Muscle layer of colon (tissue), 2 donors: ENCODE data around the gene RARA.
"Not testable (repeated sequence)": the region's sequence is repeated elsewhere in the genome, so short reads cannot be mapped to it uniquely, and the experiment has no call there.

Experiments
- H3K27ac ChIP-seq: one replicate; pipeline ENCODE4 v1.7.0; 2013; ENCODE audit warnings: low read depth, mild to moderate bottlenecking, low read length, moderate library complexity
- H3K27me3 ChIP-seq, 2 donors: one replicate each; pipeline ENCODE4 v1.7.0; 2013; ENCODE audit warnings: low read length in 2 of 2, mild to moderate bottlenecking in 2 of 2; ENCODE audit not compliant: insufficient read depth in 2 of 2, control insufficient read depth in 1 of 2
- H3K36me3 ChIP-seq: one replicate; pipeline ENCODE4 v1.7.0; 2013; ENCODE audit warnings: mild to moderate bottlenecking, low read length; ENCODE audit not compliant: insufficient read depth
- H3K4me1 ChIP-seq: one replicate; pipeline ENCODE4 v1.7.0; 2013; ENCODE audit warnings: mild to moderate bottlenecking, low read length; ENCODE audit not compliant: insufficient read depth
- H3K4me3 ChIP-seq, 2 donors: one replicate each; pipeline ENCODE4 v1.7.0; 2013; ENCODE audit warnings: low read length in 2 of 2, low read depth in 1 of 2, mild to moderate bottlenecking in 1 of 2, moderate library complexity in 1 of 2
- H3K9ac ChIP-seq: one replicate; pipeline ENCODE4 v1.7.0; 2013; ENCODE audit warnings: low read length
- H3K9me3 ChIP-seq: one replicate; pipeline ENCODE4 v1.7.0; 2013; ENCODE audit warnings: mild to moderate bottlenecking, low read length
- donor health status: abdominal sarcoma.
- donor health status: Adenocarcinoma of cecum.

The RARA gene

DNA sequence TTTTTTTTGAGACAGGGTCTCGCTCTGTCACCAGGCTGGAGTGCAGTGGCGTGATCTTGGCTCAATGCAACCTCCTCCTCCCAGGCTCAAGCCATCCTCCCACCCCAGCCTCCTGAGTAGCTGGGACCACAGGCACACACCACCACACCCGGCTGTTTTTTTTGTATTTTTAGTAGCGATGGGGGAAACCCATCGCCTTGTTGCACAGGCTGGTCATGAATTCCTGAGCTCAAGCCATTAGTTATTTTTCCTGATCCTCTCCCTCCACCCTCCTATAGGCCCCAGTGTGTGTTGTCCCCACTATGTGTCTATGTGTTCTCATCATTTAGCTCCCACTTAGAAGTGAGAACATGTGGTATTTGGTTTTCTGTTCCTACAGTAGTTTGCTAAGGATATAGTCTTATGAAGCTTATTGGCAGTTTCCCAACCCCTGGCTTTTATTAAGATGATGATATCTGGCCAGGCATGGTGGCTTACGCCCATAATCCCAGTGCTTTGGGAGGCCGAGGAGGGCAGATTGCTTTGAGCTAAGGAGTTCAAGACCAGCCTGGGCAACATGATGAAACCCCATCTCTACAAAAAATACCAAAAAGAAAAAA lies 9.7 kb upstream of the RARA start:
- H3K9ac ChIP-seq, H3K4me3 ChIP-seq, H3K27ac ChIP-seq, H3K9me3 ChIP-seq, H3K36me3 ChIP-seq, H3K27me3 ChIP-seq: not testable (repeated sequence)
- H3K4me1 ChIP-seq, result peaks cover 22% of the 10 kb centered on the region

DNA sequence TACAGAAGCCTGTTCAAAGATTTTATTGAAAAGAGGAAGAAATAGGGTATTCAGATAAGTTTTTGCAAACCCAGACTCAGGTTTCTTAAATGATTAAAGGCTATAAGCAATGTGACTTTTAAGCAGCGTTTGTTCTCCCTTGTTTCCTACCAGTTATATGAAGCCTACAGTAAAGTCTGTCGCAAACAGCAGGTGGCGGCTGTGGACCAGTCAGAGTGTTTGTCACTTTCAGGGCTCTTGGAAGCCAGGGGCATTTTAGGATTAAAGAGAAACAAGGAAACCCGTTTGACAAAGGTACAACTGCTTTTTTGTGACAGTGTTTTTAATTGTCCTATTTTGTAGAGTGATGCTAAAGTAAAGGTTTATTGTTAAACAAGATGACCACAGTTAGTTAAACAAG lies 7.7 kb upstream of the RARA start:
- Histone ChIP-seq H3K9ac (no peak overlapping the region), H3K4me1 (peaks cover 36% of the 10 kb centered on the region), H3K27me3 (no peaks in the 10 kb centered on the region), H3K27ac (no peak overlapping the region), H3K36me3 (no peaks in the 10 kb centered on the region), H3K4me3 (no peak overlapping the region), H3K9me3 (no peaks in the 10 kb centered on the region)

DNA sequence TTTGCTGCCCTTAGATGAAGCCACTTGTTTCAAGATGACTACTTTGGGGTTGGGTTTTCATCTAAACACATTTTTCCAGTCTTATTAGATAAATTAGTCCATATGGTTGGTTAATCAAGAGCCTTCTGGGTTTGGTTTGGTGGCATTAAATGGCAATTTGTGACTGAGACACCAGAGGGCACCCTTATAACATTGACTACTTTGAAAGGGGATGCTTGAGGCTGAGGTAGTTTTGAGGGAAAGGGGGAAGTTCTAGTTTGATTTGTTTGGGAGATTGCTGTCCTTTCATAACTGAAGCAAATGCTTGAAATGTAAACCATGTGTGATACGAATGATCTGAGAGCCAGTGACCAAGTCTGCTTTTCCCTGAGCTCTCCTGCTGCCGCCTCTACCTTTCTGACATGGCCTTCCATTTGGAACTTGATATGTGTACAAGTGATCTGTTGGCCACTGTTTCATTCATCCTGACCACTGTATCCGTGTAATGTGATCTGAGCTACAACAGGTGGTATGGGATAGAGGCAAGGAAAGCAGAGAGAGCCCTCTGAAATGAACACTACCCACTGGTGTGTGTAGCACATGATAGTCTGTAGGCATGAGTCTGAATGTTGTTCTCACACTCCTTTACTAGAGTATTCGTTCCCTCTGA lies 5.8 kb upstream of the RARA start:
- H3K9ac ChIP-seq, result no peak overlapping the region
- H3K27ac ChIP-seq, result peak overlapping the region; percentile 95
- H3K4me3 ChIP-seq, result no peak overlapping the region
- H3K27me3 ChIP-seq, result no peaks in the 10 kb centered on the region
- peaks cover 55% of the 10 kb centered on the region for H3K4me1 ChIP-seq
- H3K36me3 ChIP-seq, result no peaks in the 10 kb centered on the region
- H3K9me3 ChIP-seq, result no peaks in the 10 kb centered on the region

GRCh38 chr17:40303708-40304551 lies 5.0 kb upstream of the RARA start:
- Histone ChIP-seq H3K27ac (peak overlapping the region; percentile 95), H3K36me3 (no peaks in the 10 kb centered on the region), H3K9me3 (no peaks in the 10 kb centered on the region), H3K27me3 (no peaks in the 10 kb centered on the region), H3K4me1 (peaks cover 62% of the 10 kb centered on the region), H3K9ac (no peak overlapping the region), H3K4me3 (peak overlapping the region; percentile 1 to 6)

- H3K9me3 ChIP-seq, H3K9ac ChIP-seq, H3K27me3 ChIP-seq, H3K36me3 ChIP-seq: not testable (repeated sequence)
- peak overlapping the region in 1 of 2 donors; percentile 6 for H3K4me3 ChIP-seq
- H3K4me1 ChIP-seq, result peaks cover 62% of the 10 kb centered on the region
- peak overlapping the region; percentile 83 for H3K27ac ChIP-seq
Measured at GRCh38 chr17:40304552-40304863, 4.5 kb upstream of the RARA start.

GRCh38 chr17:40304866-40305265 lies 4.1 kb upstream of the RARA start:
- not testable (repeated sequence) for H3K9ac ChIP-seq, H3K36me3 ChIP-seq, H3K27me3 ChIP-seq, H3K4me3 ChIP-seq, H3K9me3 ChIP-seq
- H3K4me1 ChIP-seq, result peaks cover 66% of the 10 kb centered on the region
- H3K27ac ChIP-seq, result peak overlapping the region; percentile 83

- no peaks in the 10 kb centered on the region for H3K9me3 ChIP-seq
- H3K27me3 ChIP-seq, result no peaks in the 10 kb centered on the region
- peak overlapping the region; percentile 27 for H3K9ac ChIP-seq
- H3K4me3 ChIP-seq, result no peak overlapping the region
- H3K4me1 ChIP-seq, result peaks cover 81% of the 10 kb centered on the region
- H3K27ac ChIP-seq, result no peak overlapping the region
- H3K36me3 ChIP-seq, result no peaks in the 10 kb centered on the region
Measured at GRCh38 chr17:40306395-40306794, 2.6 kb upstream of the RARA start.

DNA sequence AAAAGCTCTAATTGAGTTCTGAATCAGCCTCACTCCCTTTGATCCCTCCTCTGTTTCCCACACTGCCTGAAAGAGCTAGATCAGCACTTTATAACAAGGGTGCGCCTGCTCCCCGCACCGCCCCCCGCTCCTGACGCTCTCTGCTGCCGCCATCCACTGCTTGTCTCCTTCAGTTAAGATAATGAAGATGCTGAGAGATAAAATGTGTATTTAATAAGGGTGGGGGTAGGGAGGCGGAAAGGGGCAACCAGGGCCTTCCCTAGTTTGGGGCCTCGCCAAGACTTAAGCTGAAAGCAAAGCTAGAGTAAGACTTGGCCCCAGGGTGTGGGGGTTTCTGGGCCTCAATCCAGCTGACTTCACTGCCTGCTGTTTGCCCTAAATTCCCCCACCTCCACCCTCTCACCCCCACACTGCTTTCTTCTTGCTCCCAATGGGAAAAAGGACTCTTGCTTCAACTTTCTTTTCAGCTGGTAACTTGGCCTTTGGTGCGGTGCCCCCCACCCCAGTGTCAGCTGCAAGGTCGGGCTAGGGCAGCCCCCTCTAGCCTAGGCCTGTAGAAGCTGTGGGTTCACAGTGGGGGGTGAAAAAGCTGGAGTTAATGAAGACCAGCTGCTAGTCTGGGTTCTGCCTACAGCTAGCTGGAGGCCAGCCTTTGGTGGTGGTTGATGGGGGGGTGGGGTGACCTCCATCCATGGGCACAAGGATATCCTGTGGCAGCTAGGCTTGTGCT lies 1.8 kb upstream of the RARA start:
- Histone ChIP-seq H3K4me3 (no peak overlapping the region), H3K27me3 (no peaks in the 10 kb centered on the region), H3K9ac (peak overlapping the region; percentile 27), H3K27ac (peak overlapping the region; percentile 17), H3K36me3 (no peaks in the 10 kb centered on the region), H3K4me1 (peaks cover 89% of the 10 kb centered on the region), H3K9me3 (no peaks in the 10 kb centered on the region)

- Histone ChIP-seq H3K9me3 (no peaks in the 10 kb centered on the region), H3K36me3 (no peaks in the 10 kb centered on the region), H3K9ac (no peak overlapping the region), H3K4me3 (no peak overlapping the region), H3K4me1 (peaks cover 93% of the 10 kb centered on the region), H3K27me3 (no peaks in the 10 kb centered on the region), H3K27ac (peak overlapping the region; percentile 7)
Measured at GRCh38 chr17:40307740-40308239, 1.2 kb upstream of the RARA start.

DNA sequence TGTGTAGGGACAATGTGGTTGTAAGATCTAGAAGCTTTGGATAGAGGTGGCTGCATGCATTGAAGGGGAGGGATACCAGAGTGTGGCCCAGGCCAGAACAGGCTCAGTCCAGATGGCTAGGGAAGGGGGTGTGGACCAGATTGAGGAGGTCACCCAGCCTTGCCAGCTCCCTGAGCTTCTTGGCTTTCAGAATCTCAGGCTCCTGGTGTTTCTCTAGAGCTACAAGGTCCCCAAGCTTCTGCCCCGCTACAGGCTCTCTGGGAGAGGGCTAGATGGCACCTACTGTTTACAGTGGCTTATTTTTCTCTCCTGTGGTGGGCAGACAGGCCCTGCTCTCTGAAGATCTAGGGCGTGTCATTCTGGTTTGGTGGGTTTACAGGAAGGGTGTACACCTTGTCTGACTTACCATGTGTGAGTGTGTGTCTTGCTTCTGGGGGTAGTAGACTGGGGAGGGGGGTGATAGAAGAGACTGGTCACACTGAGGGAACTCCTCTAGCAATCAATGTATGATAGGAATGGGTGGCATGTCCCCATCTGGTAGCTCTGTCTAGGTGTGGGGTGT lies 1.1 kb downstream of the RARA start:
- no peaks in the 10 kb centered on the region for H3K9me3 ChIP-seq
- no peaks in the 10 kb centered on the region for H3K36me3 ChIP-seq
- no peak overlapping the region for H3K9ac ChIP-seq
- H3K4me3 ChIP-seq, result peak overlapping the region; percentile 56 to 58
- no peaks in the 10 kb centered on the region for H3K27me3 ChIP-seq
- no peak overlapping the region for H3K27ac ChIP-seq
- peaks cover 90% of the 10 kb centered on the region for H3K4me1 ChIP-seq

- Histone ChIP-seq H3K4me3 (peak overlapping the region in 1 of 2 donors; percentile 16), H3K27me3 (no peaks in the 10 kb centered on the region), H3K9ac (no peak overlapping the region), H3K36me3 (no peaks in the 10 kb centered on the region), H3K9me3 (no peaks in the 10 kb centered on the region), H3K27ac (peak overlapping the region; percentile 74), H3K4me1 (peaks cover 95% of the 10 kb centered on the region)
Measured at GRCh38 chr17:40310882-40311391, 2.0 kb downstream of the RARA start.
